GM23248 (cell line): Measurements from ENCODE around the gene DOK1. TPM values are rescaled to one million over a fixed set of nuclear protein-coding genes. Genes with fewer than 3 reads are reported as not detected.

Experiments used
- DNase-seq: peaks from one replicate; pipeline ENCODE4 v3.0.0-alpha.2; 2015
- H2AFZ ChIP-seq: fragments of 200-600 bp; sonication (generic); 2 replicates; pipeline ENCODE4 v1.6.1; 2016; ENCODE audit warnings: antibody characterized with exemption
- H3F3A ChIP-seq: fragments of 200-600 bp; sonication (generic); 2 replicates; pipeline ENCODE4 v1.6.1; 2016; ENCODE audit warnings: mild to moderate bottlenecking, antibody characterized with exemption, mixed run types; ENCODE audit not compliant: insufficient read depth
- H3K27ac ChIP-seq: fragments of 200-600 bp; sonication (generic); 2 replicates; pipeline ENCODE4 v1.5.1; 2016; ENCODE audit warnings: mild to moderate bottlenecking
- H3K27me3 ChIP-seq: fragments of 200-600 bp; sonication (generic); replicated peaks from 2 replicates; pipeline ENCODE4 v1.6.1; 2016; ENCODE audit warnings: mild to moderate bottlenecking; ENCODE audit not compliant: insufficient read depth
- H3K36me3 ChIP-seq: fragments of 200-600 bp; sonication (generic); 2 replicates; pipeline ENCODE4 v1.6.1; 2016; ENCODE audit warnings: low read depth, mild to moderate bottlenecking
- H3K4me1 ChIP-seq: fragments of 200-600 bp; sonication (generic); 2 replicates; pipeline ENCODE4 v1.6.1; 2016; ENCODE audit warnings: mild to moderate bottlenecking; ENCODE audit not compliant: insufficient read depth
- H3K4me2 ChIP-seq: fragments of 200-600 bp; sonication (generic); one replicate; pipeline ENCODE4 v1.6.1; 2016; ENCODE audit warnings: mild to moderate bottlenecking; ENCODE audit not compliant: unreplicated experiment
- H3K4me3 ChIP-seq: fragments of 200-600 bp; sonication (generic); 2 replicates; pipeline ENCODE4 v1.5.1; 2016; ENCODE audit warnings: mild to moderate bottlenecking
- H3K79me2 ChIP-seq: fragments of 200-600 bp; sonication (generic); 2 replicates; pipeline ENCODE4 v1.6.1; 2016; ENCODE audit warnings: mild to moderate bottlenecking; ENCODE audit not compliant: insufficient read depth
- H3K9ac ChIP-seq: fragments of 200-600 bp; sonication (generic); 2 replicates; pipeline ENCODE4 v1.6.1; 2016; ENCODE audit warnings: mild to moderate bottlenecking
- H3K9me2 ChIP-seq: fragments of 200-600 bp; sonication (generic); 2 replicates; pipeline ENCODE4 v1.6.1; 2016; ENCODE audit warnings: mixed run types, mild to moderate bottlenecking, moderate library complexity; ENCODE audit not compliant: insufficient read depth
- H3K9me3 ChIP-seq: fragments of 200-600 bp; sonication (generic); one replicate; pipeline ENCODE4 v1.6.1; 2017; ENCODE audit warnings: low read depth
- H4K20me1 ChIP-seq: fragments of 200-600 bp; sonication (generic); 2 replicates; pipeline ENCODE4 v1.6.0; 2016; ENCODE audit not compliant: insufficient read depth
- EZH2 ChIP-seq: fragments of 200-600 bp; sonication (generic); IDR thresholded peaks from 2 replicates; pipeline ENCODE4 v1.6.1; 2018; ENCODE audit warnings: antibody characterized with exemption, mild to moderate bottlenecking; ENCODE audit not compliant: insufficient read depth, poor library complexity, severe bottlenecking
- EZH2phosphoT487 ChIP-seq: fragments of 200-600 bp; sonication (generic); IDR thresholded peaks from 2 replicates; pipeline ENCODE4 v1.6.1; 2018; ENCODE audit warnings: antibody characterized with exemption, moderate library complexity, mild to moderate bottlenecking, low read depth; ENCODE audit not compliant: insufficient read depth
- WGBS, 2 experiments: methylation state at CpG; one replicate each; pipeline ENCODE4 v1.1.6; 2015 to 2017; ENCODE audit warnings: low lambda C conversion rate in 2 of 2, low coverage in 1 of 2; ENCODE audit errors: missing lambda C conversion rate in 2 of 2; 5-methylcytosine and 5-hydroxymethylcytosine counted together
- in situ Hi-C: fragments of 300-500 bp; cut with MboI; formaldehyde crosslinking; loops from 2 replicates; pipeline ENCODE4 v1.15.0; 2020
- polyA plus RNA-seq: library from polyadenylated mRNA; unstranded; fragments of >200 nt; fragmentation: Nextera tagmentation; extraction: Ambion mirVana; gene quantifications from 2 replicates; pipeline ENCODE4 v1.2.1, GENCODE V29; 2016
- total RNA-seq: library from RNA; depleted of rRNA; stranded (reverse); fragments of >200 nt; shearing (Covaris generic); gene quantifications from 2 replicates; pipeline ENCODE4 v1.2.3, GENCODE V29; 2014

DOK1 gene
- total and polyA plus RNA-seq, 2 experiments from 2014 or later = 32.2 to 32.6 TPM

- Histone ChIP-seq H3K4me3 (peak overlapping the region; percentile 69), H3K27me3 (no peaks in the 10 kb centered on the region), H3K9me3 (no peaks in the 10 kb centered on the region), H3K36me3 (no peaks in the 10 kb centered on the region), H4K20me1 (no peaks in the 10 kb centered on the region), H3K9ac (peak overlapping the region; percentile 73), H3K27ac (peak overlapping the region; percentile 34), H2AFZ (peak overlapping the region; percentile 80), H3K4me1 (peaks cover 32% of the 10 kb centered on the region), H3K79me2 (peaks cover 42% of the 10 kb centered on the region; the same call in 1 of the 2 replicates), H3K4me2 (peak overlapping the region; percentile 78), H3K9me2 (no peaks in the 10 kb centered on the region), H3F3A (peaks cover 15% of the 10 kb centered on the region; the same call in 1 of the 2 replicates)
- 15 to 17% methylated on average over 70 to 73 of the region's 85 CpGs for WGBS, 2 experiments
- TF ChIP-seq EZH2 (no peak), EZH2phosphoT487 (no peak)
- in situ Hi-C loops = no loop called here
- DNase-seq = peak; percentile 90
Observed at GRCh38 chr2:74548900-74549826, 5.4 kb upstream of the DOK1 start.

- DNase-seq = no peak
- peaks cover 15% of the 10 kb centered on the region; the same call in 1 of the 2 replicates for H3F3A ChIP-seq
- H3K9me2 ChIP-seq = no peaks in the 10 kb centered on the region
- H3K9ac ChIP-seq = no peak overlapping the region
- H3K36me3 ChIP-seq = no peaks in the 10 kb centered on the region
- no peaks in the 10 kb centered on the region for H3K9me3 ChIP-seq
- no peak overlapping the region for H2AFZ ChIP-seq
- peaks cover 32% of the 10 kb centered on the region for H3K4me1 ChIP-seq
- 92 to 93% methylated on average over 7 of the region's 7 CpGs for WGBS, 2 experiments
- in situ Hi-C loops = no loop called here
- no peaks in the 10 kb centered on the region for H3K27me3 ChIP-seq
- no peaks in the 10 kb centered on the region for H4K20me1 ChIP-seq
- TF ChIP-seq EZH2 (no peak), EZH2phosphoT487 (no peak)
- no peak overlapping the region for H3K27ac ChIP-seq
- H3K4me2 ChIP-seq = peak overlapping the region; percentile 78
- peaks cover 48% of the 10 kb centered on the region for H3K79me2 ChIP-seq
- H3K4me3 ChIP-seq = no peak overlapping the region
Observed at GRCh38 chr2:74550231-74550630, 4.3 kb upstream of the DOK1 start.

GRCh38 chr2:74551530-74551929, 3.0 kb upstream of the DOK1 start:
- Histone ChIP-seq H3K27me3 (no peaks in the 10 kb centered on the region), H3K36me3 (no peaks in the 10 kb centered on the region), H3K4me3 (no peak overlapping the region), H3F3A (peaks cover 12% of the 10 kb centered on the region; the same call in 1 of the 2 replicates), H3K27ac (no peak overlapping the region), H3K9me3 (no peaks in the 10 kb centered on the region), H3K9me2 (no peaks in the 10 kb centered on the region), H3K9ac (no peak overlapping the region), H3K4me1 (peaks cover 32% of the 10 kb centered on the region), H4K20me1 (no peaks in the 10 kb centered on the region), H2AFZ (no peak overlapping the region), H3K4me2 (no peak overlapping the region), H3K79me2 (peaks cover 55% of the 10 kb centered on the region)
- in situ Hi-C loops = no loop called here
- TF ChIP-seq EZH2 (no peak), EZH2phosphoT487 (no peak)
- no peak for DNase-seq

GRCh38 chr2:74551942-74552913, 2.3 kb upstream of the DOK1 start:
- TF ChIP-seq EZH2phosphoT487 (no peak), EZH2 (no peak)
- H3K4me3 ChIP-seq = peak overlapping the region; percentile 97
- H2AFZ ChIP-seq = peak overlapping the region; percentile 93; the same call in 1 of the 2 replicates
- peak overlapping the region; percentile 84 for H3K4me2 ChIP-seq
- H3K9me2 ChIP-seq = no peaks in the 10 kb centered on the region
- peaks cover 32% of the 10 kb centered on the region for H3K4me1 ChIP-seq
- in situ Hi-C loops = no loop called here
- H3F3A ChIP-seq = peaks cover 12% of the 10 kb centered on the region; the same call in 1 of the 2 replicates
- peak; percentile 36 for DNase-seq
- peak overlapping the region; percentile 83 for H3K9ac ChIP-seq
- H3K79me2 ChIP-seq = peaks cover 55% of the 10 kb centered on the region
- H3K27ac ChIP-seq = peak overlapping the region; percentile 87
- H3K27me3 ChIP-seq = no peaks in the 10 kb centered on the region
- no peaks in the 10 kb centered on the region for H3K9me3 ChIP-seq
- no peaks in the 10 kb centered on the region for H4K20me1 ChIP-seq
- WGBS, 2 experiments = 89 to 94% methylated on average over 21 of the region's 21 CpGs
- no peaks in the 10 kb centered on the region for H3K36me3 ChIP-seq
